SW480 (cell line): ENCODE data around the gene TUBB2A.
"Not testable (repeated sequence)": the region's sequence is repeated elsewhere in the genome, so short reads cannot be mapped to it uniquely, and the experiment has no call there.

Experiments
- DNase-seq: peaks from one replicate; pipeline ENCODE4 v3.0.0-alpha.2; 2016; ENCODE audit warnings: low spot score

TUBB2A gene

GRCh38 chr6:3157131-3157933, at the start of gene TUBB2A:
Gene TUBB2A (minus strand): TSS chr6:3157544. CDS start chr6:3157463, 81 bp downstream.
- DNase-seq = peak; percentile 51

- no peak for DNase-seq
These were observed 49.1 kb upstream of the TUBB2A start for GRCh38 chr6:3206339-3207015.

GRCh38 chr6:3205913-3206312, 48.6 kb upstream of the TUBB2A start:
- DNase-seq = no peak

- DNase-seq = no peak
These were observed 47.6 kb upstream of the TUBB2A start for GRCh38 chr6:3204921-3205320.

GRCh38 chr6:3202999-3203696, 45.8 kb upstream of the TUBB2A start:
- no peak for DNase-seq

- DNase-seq = no peak
These were observed 44.0 kb upstream of the TUBB2A start for GRCh38 chr6:3201388-3201787.

GRCh38 chr6:3200682-3201081, 43.3 kb upstream of the TUBB2A start:
- DNase-seq = no peak

GRCh38 chr6:3199382-3199781, 42.0 kb upstream of the TUBB2A start:
- no peak for DNase-seq

GRCh38 chr6:3197734-3198133, 40.4 kb upstream of the TUBB2A start:
- not testable (repeated sequence) for DNase-seq

GRCh38 chr6:3196770-3197169, 39.4 kb upstream of the TUBB2A start:
- DNase-seq = no peak

GRCh38 chr6:3195695-3196497, 38.6 kb upstream of the TUBB2A start:
- DNase-seq = peak; percentile 74

- no peak for DNase-seq
These were observed 38.0 kb upstream of the TUBB2A start for GRCh38 chr6:3195420-3195694.

- no peak for DNase-seq
These were observed 37.4 kb upstream of the TUBB2A start for GRCh38 chr6:3194535-3195419.

GRCh38 chr6:3193102-3193849, 35.9 kb upstream of the TUBB2A start:
- no peak for DNase-seq

- no peak for DNase-seq
These were observed 33.4 kb upstream of the TUBB2A start for GRCh38 chr6:3190779-3191178.

- no peak for DNase-seq
These were observed 32.7 kb upstream of the TUBB2A start for GRCh38 chr6:3190056-3190455.

- peak; percentile 28 for DNase-seq
These were observed 31.8 kb upstream of the TUBB2A start for GRCh38 chr6:3189192-3189591.

- no peak for DNase-seq
These were observed 30.9 kb upstream of the TUBB2A start for GRCh38 chr6:3188262-3188661.

- DNase-seq = no peak
These were observed 29.6 kb upstream of the TUBB2A start for GRCh38 chr6:3186974-3187382.

- no peak for DNase-seq
These were observed 25.7 kb upstream of the TUBB2A start for GRCh38 chr6:3183066-3183465.

- no peak for DNase-seq
These were observed 23.8 kb upstream of the TUBB2A start for GRCh38 chr6:3181105-3181504.
